ENCODE results near the gene HTATIP2.
"Not testable (repeated sequence)": the region's sequence is repeated elsewhere in the genome, so short reads cannot be mapped to it uniquely, and the experiment has no call there.

The HTATIP2 gene

GRCh38 chr11:20369826-20370225 is 6.3 kb downstream of the HTATIP2 start:
- no peak overlapping the region for H3K4me3 ChIP-seq (ENCODE audit: low read length)
- H3K36me3 ChIP-seq (ENCODE audit: control insufficient read depth, insufficient read depth, low read length) = no peaks in the 10 kb centered on the region
- DNase-seq (ENCODE audit: low read depth, low spot score) = no peak
- H3K27ac ChIP-seq (ENCODE audit: low read length) = no peak overlapping the region
- H3K27me3 ChIP-seq (ENCODE audit: control insufficient read depth, insufficient read depth, low read length) = no peaks in the 10 kb centered on the region
- H3K9me3 ChIP-seq (ENCODE audit: control insufficient read depth, insufficient read depth, low read length) = no peaks in the 10 kb centered on the region
- peaks cover 2% of the 10 kb centered on the region; the same call in 1 of the 2 replicates for H3K4me1 ChIP-seq (ENCODE audit: control insufficient read depth, insufficient read depth, low read length)

- no peak overlapping the region for H3K4me3 ChIP-seq (ENCODE audit: low read length)
- H3K9me3 ChIP-seq (ENCODE audit: control insufficient read depth, insufficient read depth, low read length) = no peaks in the 10 kb centered on the region
- DNase-seq (ENCODE audit: low read depth, low spot score) = no peak
- H3K4me1 ChIP-seq (ENCODE audit: control insufficient read depth, insufficient read depth, low read length) = peaks cover 2% of the 10 kb centered on the region; the same call in 1 of the 2 replicates
- H3K36me3 ChIP-seq (ENCODE audit: control insufficient read depth, insufficient read depth, low read length) = no peaks in the 10 kb centered on the region
- H3K27me3 ChIP-seq (ENCODE audit: control insufficient read depth, insufficient read depth, low read length) = no peaks in the 10 kb centered on the region
- no peak overlapping the region for H3K27ac ChIP-seq (ENCODE audit: low read length)
- WGBS (ENCODE audit: insufficient coverage, insufficient read length) = no CpG with 5 or more reads among the region's 5 CpGs
Observed at GRCh38 chr11:20372081-20372626, 8.6 kb downstream of the HTATIP2 start.

DNA sequence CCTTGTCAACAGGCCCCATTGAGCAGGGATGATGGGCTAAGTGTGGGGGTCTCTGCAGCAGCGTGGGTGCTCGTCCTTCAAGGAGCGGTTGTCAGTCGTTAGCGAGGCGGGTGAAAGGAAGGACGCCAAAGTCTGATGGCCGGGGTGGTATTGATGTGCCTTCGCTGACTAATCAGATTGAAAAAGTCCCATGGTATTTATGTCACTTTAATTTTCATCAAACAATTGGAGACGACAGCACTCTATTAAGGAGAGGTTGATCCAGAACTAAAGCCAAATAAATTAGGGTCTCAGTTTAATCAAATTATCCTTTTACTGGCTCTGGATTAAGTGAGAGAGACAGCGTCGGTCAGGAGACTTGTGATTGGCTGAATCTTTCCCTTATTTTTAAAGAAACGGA is 9.6 kb downstream of the HTATIP2 start:
- Histone ChIP-seq H3K36me3 (ENCODE audit: control insufficient read depth, insufficient read depth, low read length) (no peaks in the 10 kb centered on the region), H3K4me1 (ENCODE audit: control insufficient read depth, insufficient read depth, low read length) (peaks cover 2% of the 10 kb centered on the region; the same call in 1 of the 2 replicates), H3K27me3 (ENCODE audit: control insufficient read depth, insufficient read depth, low read length) (no peaks in the 10 kb centered on the region), H3K27ac (ENCODE audit: low read length) (no peak overlapping the region), H3K4me3 (ENCODE audit: low read length) (no peak overlapping the region), H3K9me3 (ENCODE audit: control insufficient read depth, insufficient read depth, low read length) (no peaks in the 10 kb centered on the region)
- WGBS (ENCODE audit: insufficient coverage, insufficient read length) = no CpG with 5 or more reads among the region's 13 CpGs
- DNase-seq (ENCODE audit: low read depth, low spot score) = no peak

DNA sequence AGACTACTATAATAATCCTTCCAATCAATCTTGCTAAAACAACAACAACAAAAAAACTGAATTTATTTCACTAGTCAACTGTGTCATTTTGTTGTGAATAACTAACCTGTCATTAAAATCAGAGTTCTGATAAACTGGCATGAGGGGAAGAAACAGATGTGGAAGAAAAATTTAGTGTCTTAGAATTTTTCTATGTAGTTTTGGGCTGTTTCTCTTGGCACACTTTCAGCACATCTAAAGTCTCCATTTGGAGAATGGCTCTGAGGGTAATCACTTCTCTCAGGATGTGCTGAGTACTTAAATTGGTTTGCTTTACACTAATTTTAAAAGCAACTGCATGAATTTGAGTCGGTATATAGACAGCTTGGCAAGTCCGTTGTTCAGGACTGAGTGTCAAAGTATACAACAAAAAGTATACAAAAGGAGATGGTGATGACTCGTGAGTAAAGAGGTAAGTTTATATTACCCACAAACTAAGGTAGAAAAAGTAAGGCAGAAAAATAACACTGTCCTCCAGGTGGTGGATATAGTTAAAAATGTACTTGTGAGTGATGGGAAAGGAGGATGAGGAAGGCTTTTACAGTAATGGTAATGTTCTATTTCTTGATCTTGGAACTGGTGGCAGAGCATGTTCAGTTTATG is 10.2 kb downstream of the HTATIP2 start:
- no peak overlapping the region for H3K27ac ChIP-seq (ENCODE audit: low read length)
- no peak overlapping the region for H3K4me3 ChIP-seq (ENCODE audit: low read length)
- H3K4me1 ChIP-seq (ENCODE audit: control insufficient read depth, insufficient read depth, low read length) = peaks cover 2% of the 10 kb centered on the region; the same call in 1 of the 2 replicates
- H3K27me3 ChIP-seq (ENCODE audit: control insufficient read depth, insufficient read depth, low read length) = no peaks in the 10 kb centered on the region
- H3K36me3 ChIP-seq (ENCODE audit: control insufficient read depth, insufficient read depth, low read length) = no peaks in the 10 kb centered on the region
- DNase-seq (ENCODE audit: low read depth, low spot score) = no peak
- no peaks in the 10 kb centered on the region for H3K9me3 ChIP-seq (ENCODE audit: control insufficient read depth, insufficient read depth, low read length)
- no CpG with 5 or more reads among the region's 3 CpGs for WGBS (ENCODE audit: insufficient coverage, insufficient read length)

- Histone ChIP-seq H3K36me3 (ENCODE audit: control insufficient read depth, insufficient read depth, low read length) (no peaks in the 10 kb centered on the region), H3K27me3 (ENCODE audit: control insufficient read depth, insufficient read depth, low read length) (no peaks in the 10 kb centered on the region), H3K27ac (ENCODE audit: low read length) (no peak overlapping the region), H3K4me1 (ENCODE audit: control insufficient read depth, insufficient read depth, low read length) (no peaks in the 10 kb centered on the region; the same call in 1 of the 2 replicates), H3K9me3 (ENCODE audit: control insufficient read depth, insufficient read depth, low read length) (no peaks in the 10 kb centered on the region), H3K4me3 (ENCODE audit: low read length) (no peak overlapping the region)
- DNase-seq (ENCODE audit: low read depth, low spot score) = no peak
- WGBS (ENCODE audit: insufficient coverage, insufficient read length) = no CpG with 5 or more reads among the region's 9 CpGs
Observed at GRCh38 chr11:20374741-20375300, 11.3 kb downstream of the HTATIP2 start.

- Histone ChIP-seq H3K9me3 (ENCODE audit: control insufficient read depth, insufficient read depth, low read length) (no peaks in the 10 kb centered on the region), H3K36me3 (ENCODE audit: control insufficient read depth, insufficient read depth, low read length) (no peaks in the 10 kb centered on the region), H3K27me3 (ENCODE audit: control insufficient read depth, insufficient read depth, low read length) (no peaks in the 10 kb centered on the region), H3K4me1 (ENCODE audit: control insufficient read depth, insufficient read depth, low read length) (no peaks in the 10 kb centered on the region), H3K27ac (ENCODE audit: low read length) (no peak overlapping the region), H3K4me3 (ENCODE audit: low read length) (no peak overlapping the region)
- no peak for DNase-seq (ENCODE audit: low read depth, low spot score)
- WGBS (ENCODE audit: insufficient coverage, insufficient read length) = no CpG with 5 or more reads among the region's 3 CpGs
Observed at GRCh38 chr11:20376162-20376730, 12.7 kb downstream of the HTATIP2 start.

GRCh38 chr11:20385996-20386395 is 22.5 kb downstream of the HTATIP2 start:
- not testable (repeated sequence) for DNase-seq (ENCODE audit: low read depth, low spot score); H3K27me3 ChIP-seq (ENCODE audit: control insufficient read depth, insufficient read depth, low read length); H3K27ac ChIP-seq (ENCODE audit: low read length); H3K4me3 ChIP-seq (ENCODE audit: low read length); H3K9me3 ChIP-seq (ENCODE audit: control insufficient read depth, insufficient read depth, low read length); H3K36me3 ChIP-seq (ENCODE audit: control insufficient read depth, insufficient read depth, low read length); H3K4me1 ChIP-seq (ENCODE audit: control insufficient read depth, insufficient read depth, low read length)
- WGBS (ENCODE audit: insufficient coverage, insufficient read length) = no CpG with 5 or more reads among the region's 15 CpGs

GRCh38 chr11:20387261-20388095 is 24.0 kb downstream of the HTATIP2 start, which contains the start of gene PRMT3:
TSS of gene PRMT3 (plus strand) at chr11:20387716. CDS start at chr11:20387747, 31 bp downstream.
- no peaks in the 10 kb centered on the region for H3K36me3 ChIP-seq (ENCODE audit: control insufficient read depth, insufficient read depth, low read length)
- 0 out of 2 replicates have a peak, but pooled peaks cover 1% of the 10 kb centered on the region for H3K4me1 ChIP-seq (ENCODE audit: control insufficient read depth, insufficient read depth, low read length)
- H3K9me3 ChIP-seq (ENCODE audit: control insufficient read depth, insufficient read depth, low read length) = no peaks in the 10 kb centered on the region
- peak within 1 kb of the TSS; percentile 75 for H3K4me3 ChIP-seq (ENCODE audit: low read length)
- WGBS (ENCODE audit: insufficient coverage, insufficient read length) = no CpG with 5 or more reads among the region's 96 CpGs
- DNase-seq (ENCODE audit: low read depth, low spot score) = peak; percentile 81
- no peaks in the 10 kb centered on the region for H3K27me3 ChIP-seq (ENCODE audit: control insufficient read depth, insufficient read depth, low read length)
- no peak within 1 kb of the TSS for H3K27ac ChIP-seq (ENCODE audit: low read length)

DNA sequence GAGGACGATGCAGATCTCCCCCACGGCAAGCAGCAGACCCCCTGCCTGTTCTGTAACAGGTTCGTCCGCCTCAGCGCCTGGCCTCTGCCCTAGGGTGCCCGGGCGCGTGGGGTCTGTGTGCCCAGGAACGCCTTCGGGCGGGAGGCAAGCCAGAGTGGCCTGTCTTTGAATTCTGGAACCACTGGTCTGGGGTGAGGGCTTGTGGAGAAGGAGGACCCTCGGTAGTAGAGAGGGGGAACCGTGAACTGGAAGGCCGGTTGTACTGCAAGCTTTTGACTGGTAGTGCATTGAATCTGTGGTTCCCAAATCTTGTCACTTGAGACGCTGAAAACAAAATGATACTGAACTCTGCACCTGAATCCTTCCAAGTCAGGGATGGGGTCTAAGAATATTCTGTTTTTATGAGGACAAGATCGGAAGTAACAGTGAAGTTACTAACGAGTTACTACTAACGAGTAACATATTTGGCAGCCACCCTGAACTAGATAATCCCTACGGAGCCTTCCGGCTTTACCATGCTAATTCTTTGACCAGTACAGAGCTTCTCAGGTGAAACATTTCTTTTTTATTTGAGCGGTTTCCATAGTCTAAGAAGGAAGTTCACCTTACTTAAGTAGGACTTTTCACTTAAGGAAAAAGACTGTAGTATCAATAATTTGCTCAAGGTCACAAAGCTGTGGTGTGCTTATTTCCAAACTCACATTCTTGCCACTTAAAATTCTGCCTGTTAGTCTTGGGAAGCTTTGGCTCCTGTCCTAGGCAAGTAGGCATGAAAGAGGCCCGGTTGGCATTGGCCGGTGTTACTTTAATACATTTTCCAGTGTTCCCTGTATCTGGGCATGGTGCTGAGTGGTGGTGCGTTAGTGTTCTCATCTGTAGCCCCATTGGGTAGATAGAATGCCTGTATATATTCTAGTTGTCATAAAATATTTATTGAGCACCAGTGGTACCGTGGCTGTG is 24.9 kb downstream of the HTATIP2 start:
- H3K36me3 ChIP-seq (ENCODE audit: control insufficient read depth, insufficient read depth, low read length) = no peaks in the 10 kb centered on the region
- no CpG with 5 or more reads among the region's 25 CpGs for WGBS (ENCODE audit: insufficient coverage, insufficient read length)
- peak overlapping the region; percentile 75 for H3K4me3 ChIP-seq (ENCODE audit: low read length)

More for the DNA sequence above, 24.9 kb downstream of the HTATIP2 start:
- DNase-seq (ENCODE audit: low read depth, low spot score) = no peak
- Histone ChIP-seq H3K4me1 (ENCODE audit: control insufficient read depth, insufficient read depth, low read length) (0 out of 2 replicates have a peak, but pooled peaks cover 1% of the 10 kb centered on the region), H3K27ac (ENCODE audit: low read length) (no peak overlapping the region), H3K9me3 (ENCODE audit: control insufficient read depth, insufficient read depth, low read length) (no peaks in the 10 kb centered on the region), H3K27me3 (ENCODE audit: control insufficient read depth, insufficient read depth, low read length) (no peaks in the 10 kb centered on the region)
